Measurements from ENCODE around the gene MEIS2.

The MEIS2 gene

DNA sequence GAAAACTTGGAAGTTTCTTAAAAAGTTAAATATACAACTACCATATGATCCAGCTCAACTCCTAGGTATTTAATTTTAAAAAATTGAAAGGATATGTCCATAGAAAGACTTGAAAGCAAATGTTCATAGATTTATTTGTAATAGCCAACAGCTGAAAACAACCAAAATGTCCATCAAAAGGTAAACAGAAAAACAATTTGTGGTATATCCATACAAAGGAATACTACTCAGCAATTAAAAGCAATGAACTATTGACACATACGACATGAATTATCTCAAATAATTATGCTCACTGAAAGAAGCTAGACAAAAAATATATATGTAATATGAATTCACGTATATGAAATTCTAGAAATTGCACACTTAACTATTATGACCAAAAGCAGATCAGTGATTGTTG, 249.5 kb downstream of the MEIS2 start:
- FAIRE-seq, result no peak

GRCh38 chr15:36845270-36845669, 255.1 kb downstream of the MEIS2 start:
- DNase-seq (ENCODE audit: insufficient read length, low spot score) (no peak), FAIRE-seq (no peak)

More for the DNA sequence above, 249.5 kb downstream of the MEIS2 start:
- DNase-seq (ENCODE audit: insufficient read length, low spot score), result no peak

DNA sequence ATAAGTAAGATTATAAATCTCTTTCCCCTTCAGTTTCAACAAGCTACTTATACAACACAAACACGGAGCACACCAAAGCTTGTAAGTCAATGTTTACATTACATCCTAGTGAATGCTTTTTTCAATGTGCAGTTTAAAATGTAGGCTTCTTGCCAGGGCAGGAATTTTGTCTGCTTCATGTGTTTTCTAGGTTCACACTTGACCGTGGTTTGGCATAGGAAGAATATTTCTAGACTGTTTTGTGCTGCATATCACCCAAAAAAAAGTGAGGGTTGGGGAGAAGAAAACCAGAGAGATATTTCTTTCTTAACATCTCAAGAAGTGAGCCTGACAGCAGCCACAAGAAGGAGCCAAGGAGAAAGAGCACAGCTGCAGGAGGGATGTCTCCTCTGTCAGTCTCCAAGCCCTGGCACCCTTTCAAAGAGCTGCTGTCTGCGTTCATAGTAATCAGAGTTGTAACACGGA, 255.8 kb downstream of the MEIS2 start:
- DNase-seq (ENCODE audit: insufficient read length, low spot score) (no peak), FAIRE-seq (no peak)

- FAIRE-seq, result no peak
- no peak for DNase-seq (ENCODE audit: insufficient read length, low spot score)
Observed at GRCh38 chr15:36843822-36844221, 256.5 kb downstream of the MEIS2 start.

- no peak for DNase-seq (ENCODE audit: insufficient read length, low spot score)
- FAIRE-seq, result no peak
Observed at GRCh38 chr15:36841193-36841592, 259.2 kb downstream of the MEIS2 start.
